AG10803 (cell line): Measurements from ENCODE around the gene RASA1.
"Not testable (repeated sequence)": the region's sequence is repeated elsewhere in the genome, so short reads cannot be mapped to it uniquely, and the experiment has no call there.

Experiments
- DNase-seq: peaks from one replicate; pipeline ENCODE4 v3.0.0; 2010; ENCODE audit warnings: low read depth
- H3K4me3 ChIP-seq: 2 replicates; pipeline ENCODE4 v1.5.1; 2011; ENCODE audit warnings: mild to moderate bottlenecking, low read length, control low read depth
- CTCF ChIP-seq: conservative IDR thresholded peaks from 2 replicates; pipeline ENCODE4 v1.5.1; 2011; ENCODE audit warnings: mild to moderate bottlenecking, low read length, control low read depth, inconsistent platforms

Gene RASA1

GRCh38 chr5:87278590-87279100 lies 11.0 kb downstream of the RASA1 start:
- H3K4me3 ChIP-seq: no peak overlapping the region
- no peak for TF ChIP-seq CTCF
- no peak for DNase-seq

GRCh38 chr5:87282269-87282668 lies 14.6 kb downstream of the RASA1 start:
- no peak for DNase-seq
- TF ChIP-seq CTCF: no peak
- H3K4me3 ChIP-seq: no peak overlapping the region

- not testable (repeated sequence) for DNase-seq, H3K4me3 ChIP-seq
Observed at GRCh38 chr5:87287266-87287665, 19.6 kb downstream of the RASA1 start.

- no peak overlapping the region for H3K4me3 ChIP-seq
- DNase-seq: no peak
- no peak for TF ChIP-seq CTCF
Observed at GRCh38 chr5:87298692-87299362, 31.1 kb downstream of the RASA1 start.

DNA sequence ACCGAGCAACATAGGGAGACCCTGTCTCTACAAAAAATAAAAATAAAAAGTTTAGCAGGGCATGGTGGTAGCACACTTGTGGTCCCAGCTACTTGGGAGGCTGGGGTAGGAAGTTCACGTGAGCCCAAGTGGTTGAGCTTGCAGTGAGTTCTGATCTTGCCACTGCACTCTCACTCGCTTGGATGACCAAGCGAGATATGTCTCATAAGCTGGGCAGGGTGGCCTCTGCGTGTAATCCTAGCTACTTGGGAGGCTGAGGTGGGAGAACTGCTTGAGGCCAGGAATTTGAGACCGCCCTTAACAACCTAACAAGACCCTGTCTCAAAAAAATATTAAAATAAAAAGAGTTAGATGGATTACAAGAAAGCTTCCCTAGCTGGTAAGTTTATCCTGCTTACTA lies 32.5 kb downstream of the RASA1 start:
- no peak for DNase-seq
- TF ChIP-seq CTCF: no peak
- no peak overlapping the region for H3K4me3 ChIP-seq

DNA sequence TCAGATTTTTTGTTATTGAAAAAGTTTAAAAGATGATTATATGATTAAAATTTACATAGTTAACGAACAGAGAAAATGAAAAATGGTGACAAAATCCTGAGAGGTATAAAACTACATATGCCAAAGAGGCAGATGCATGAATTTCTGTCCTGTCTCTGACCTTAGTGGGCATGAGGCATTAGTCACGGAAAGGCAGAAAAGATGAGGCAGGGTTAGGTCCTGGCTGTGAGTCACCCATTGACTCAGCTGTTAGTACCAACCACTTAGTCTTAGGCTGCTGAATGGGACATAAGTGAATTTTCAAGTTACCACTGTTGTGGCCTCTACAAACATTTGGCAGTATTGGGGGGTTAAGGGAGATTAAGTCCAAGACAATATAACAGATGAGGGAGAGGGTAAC lies 33.1 kb downstream of the RASA1 start:
- no peak for TF ChIP-seq CTCF
- H3K4me3 ChIP-seq: no peak overlapping the region
- DNase-seq: peak; percentile 89

DNA sequence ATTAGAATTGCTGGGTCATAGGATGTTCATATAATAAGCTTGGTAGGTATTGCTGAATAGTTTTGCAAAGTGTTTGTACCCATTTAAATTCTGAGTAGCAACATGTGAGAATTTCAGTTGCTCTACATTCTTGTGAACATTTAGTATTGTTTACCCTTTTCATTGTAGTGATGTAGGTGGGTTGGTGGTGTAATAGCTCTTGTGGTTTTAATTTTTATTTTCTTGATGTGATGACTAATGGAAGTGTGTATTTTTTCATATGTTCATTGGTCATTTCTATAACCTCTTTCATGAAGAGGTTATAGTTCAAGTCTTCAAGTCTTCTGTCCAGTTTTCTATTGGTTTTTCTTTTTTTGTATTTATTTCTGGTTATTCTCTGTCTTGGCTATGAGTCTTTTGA lies 34.4 kb downstream of the RASA1 start:
- peak; percentile 55 for DNase-seq
- no peak for TF ChIP-seq CTCF

DNA sequence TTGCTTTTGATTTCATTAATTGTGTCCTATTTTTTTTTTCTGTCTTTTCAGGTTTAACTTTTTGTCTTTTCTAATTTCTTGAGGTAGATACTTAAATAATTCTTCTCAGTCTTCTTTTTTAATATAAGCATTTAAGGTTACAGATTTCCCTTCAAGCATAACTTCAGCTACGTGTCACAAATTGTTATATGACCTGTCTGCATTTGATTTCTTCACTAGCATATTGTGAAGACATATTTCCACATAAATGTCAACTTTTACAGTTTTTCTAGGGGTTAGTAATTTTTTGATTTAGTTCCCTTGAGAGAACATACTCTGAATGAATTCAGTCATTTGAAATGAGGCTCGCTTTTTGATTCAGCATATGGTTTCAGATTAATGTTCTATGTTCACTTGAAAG lies 35.6 kb downstream of the RASA1 start:
- DNase-seq: no peak
- TF ChIP-seq CTCF: no peak
- H3K4me3 ChIP-seq: no peak overlapping the region

More for the DNA sequence above, 34.4 kb downstream of the RASA1 start:
- H3K4me3 ChIP-seq: no peak overlapping the region

GRCh38 chr5:87306090-87306489 lies 38.4 kb downstream of the RASA1 start:
- not testable (repeated sequence) for H3K4me3 ChIP-seq, DNase-seq
